Left ventricle myocardium superior (tissue), 1 donor: ENCODE results near the gene DIRAS1. TPM values are rescaled to one million over a fixed set of nuclear protein-coding genes. Genes with fewer than 3 reads are reported as not detected.
"Not testable (repeated sequence)": the region's sequence is repeated elsewhere in the genome, so short reads cannot be mapped to it uniquely, and the experiment has no call there.

Experiments used
- ATAC-seq: fragments of 200-7000 bp; cut with Tn5 transposase; one replicate; pipeline ENCODE4 v1.9.1; 2020; ENCODE audit warnings: mild to moderate bottlenecking, moderate library complexity
- DNase-seq: peaks from one replicate; pipeline ENCODE4 v3.0.0-alpha.2; 2020
- intact Hi-C: fragments of 100-400 bp; cut with micrococcal nuclease; formaldehyde crosslinking; loops from one replicate; pipeline ENCODE4 v1.11.0; 2022
- total RNA-seq: library from RNA; stranded (reverse); fragmentation: NEBNext Ultra II Directional; extraction: Animal tissue kit (Norgen Biotek cat#: 25700); gene quantifications from one replicate; pipeline ENCODE4 v1.2.1, GENCODE V29; 2021
- donor health status: DM: no; HTN: yes; CAD: no; lungs with severe emphysema.

DIRAS1 gene
- total RNA-seq, 1 donor from 2014 or later = 241 TPM

GRCh38 chr19:2699413-2700140 lies 21.6 kb downstream of the DIRAS1 start:
- intact Hi-C loops = no loop called here
- no peak for DNase-seq
- no peak for ATAC-seq

GRCh38 chr19:2694196-2694595 lies 27.0 kb downstream of the DIRAS1 start:
- intact Hi-C loops = no loop called here
- DNase-seq = peak; percentile 12
- peak; percentile 33 for ATAC-seq

- DNase-seq (peak; percentile 26), ATAC-seq (peak; percentile 24)
- intact Hi-C loops = no loop called here
These were observed 27.5 kb downstream of the DIRAS1 start for GRCh38 chr19:2693492-2694160.

GRCh38 chr19:2691951-2692350 lies 29.2 kb downstream of the DIRAS1 start:
- DNase-seq (peak; percentile 20), ATAC-seq (no peak)
- intact Hi-C loops = no loop called here

- DNase-seq = no peak
- no peak for ATAC-seq
- intact Hi-C loops = no loop called here
These were observed 30.3 kb downstream of the DIRAS1 start for GRCh38 chr19:2690856-2691255.

- peak; percentile 34 for ATAC-seq
- no peak for DNase-seq
- intact Hi-C loops = no loop called here
These were observed 34.8 kb downstream of the DIRAS1 start for GRCh38 chr19:2686360-2686759.

GRCh38 chr19:2685204-2685704 lies 35.9 kb downstream of the DIRAS1 start:
- intact Hi-C loops = no loop called here
- ATAC-seq (no peak), DNase-seq (no peak)

GRCh38 chr19:2683430-2684003 lies 37.7 kb downstream of the DIRAS1 start:
- intact Hi-C loops = no loop called here
- DNase-seq (no peak), ATAC-seq (no peak)

- DNase-seq (no peak), ATAC-seq (no peak)
- intact Hi-C loops = no loop called here
These were observed 40.4 kb downstream of the DIRAS1 start for GRCh38 chr19:2680808-2681207.

GRCh38 chr19:2679439-2679838 lies 41.7 kb downstream of the DIRAS1 start:
- ATAC-seq (no peak), DNase-seq (no peak)
- intact Hi-C loops = no loop called here

GRCh38 chr19:2678948-2679347 lies 42.2 kb downstream of the DIRAS1 start:
- DNase-seq, intact Hi-C loops, ATAC-seq: not testable (repeated sequence)

GRCh38 chr19:2678044-2678671 lies 43.0 kb downstream of the DIRAS1 start:
- ATAC-seq = no peak

GRCh38 chr19:2676823-2677222 lies 44.3 kb downstream of the DIRAS1 start:
- DNase-seq (no peak), ATAC-seq (no peak)
- intact Hi-C loops = no loop called here

More at GRCh38 chr19:2678044-2678671, 43.0 kb downstream of the DIRAS1 start:
- DNase-seq = no peak
- intact Hi-C loops = no loop called here

- DNase-seq = peak; percentile 69
- intact Hi-C loops = no loop called here
- ATAC-seq = peak; percentile 46
These were observed 45.3 kb downstream of the DIRAS1 start for GRCh38 chr19:2675892-2676291.

GRCh38 chr19:2670217-2670616 lies 51.0 kb downstream of the DIRAS1 start:
- intact Hi-C loops = no loop called here
- peak; percentile 10 for ATAC-seq
- no peak for DNase-seq

GRCh38 chr19:2668175-2668763 lies 52.9 kb downstream of the DIRAS1 start:
- no peak for DNase-seq
- ATAC-seq = no peak
- intact Hi-C loops = no loop called here

- DNase-seq, ATAC-seq, intact Hi-C loops: not testable (repeated sequence)
These were observed 53.8 kb downstream of the DIRAS1 start for GRCh38 chr19:2667349-2667748.

- DNase-seq (no peak), ATAC-seq (no peak)
- intact Hi-C loops = no loop called here
These were observed 54.7 kb downstream of the DIRAS1 start for GRCh38 chr19:2666344-2666994.

GRCh38 chr19:2665103-2665502 lies 56.1 kb downstream of the DIRAS1 start:
- DNase-seq (peak; percentile 64), ATAC-seq (peak; percentile 68)
- intact Hi-C loops = no loop called here
